Measurements from ENCODE around the gene UNC5A.

The UNC5A gene

GRCh38 chr5:176847148-176847547 is 36.8 kb downstream of the UNC5A start:
- DNase-seq, result no peak

- no peak for DNase-seq
Observed at GRCh38 chr5:176847726-176848290, 37.4 kb downstream of the UNC5A start.

DNA sequence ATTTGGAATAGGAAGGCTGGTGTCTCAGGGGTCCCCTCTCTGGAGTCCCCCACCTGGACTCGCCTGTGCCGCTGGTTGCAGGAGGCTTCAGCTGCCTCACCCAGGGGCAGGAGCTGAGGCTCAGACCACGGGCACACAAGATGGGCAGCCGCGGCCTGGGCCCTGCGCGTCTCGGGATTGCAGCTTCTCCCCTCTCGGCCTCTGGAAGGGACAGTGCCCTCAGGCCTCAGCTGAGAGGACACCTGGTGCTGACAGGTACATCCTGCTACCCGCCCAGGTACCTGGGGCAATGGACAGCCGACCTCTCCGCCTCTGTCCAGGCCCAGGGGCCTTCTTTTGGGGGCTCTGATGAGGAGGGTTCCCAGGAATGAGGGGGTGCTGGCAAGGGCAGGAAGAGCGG is 38.3 kb downstream of the UNC5A start:
- DNase-seq, result no peak

DNA sequence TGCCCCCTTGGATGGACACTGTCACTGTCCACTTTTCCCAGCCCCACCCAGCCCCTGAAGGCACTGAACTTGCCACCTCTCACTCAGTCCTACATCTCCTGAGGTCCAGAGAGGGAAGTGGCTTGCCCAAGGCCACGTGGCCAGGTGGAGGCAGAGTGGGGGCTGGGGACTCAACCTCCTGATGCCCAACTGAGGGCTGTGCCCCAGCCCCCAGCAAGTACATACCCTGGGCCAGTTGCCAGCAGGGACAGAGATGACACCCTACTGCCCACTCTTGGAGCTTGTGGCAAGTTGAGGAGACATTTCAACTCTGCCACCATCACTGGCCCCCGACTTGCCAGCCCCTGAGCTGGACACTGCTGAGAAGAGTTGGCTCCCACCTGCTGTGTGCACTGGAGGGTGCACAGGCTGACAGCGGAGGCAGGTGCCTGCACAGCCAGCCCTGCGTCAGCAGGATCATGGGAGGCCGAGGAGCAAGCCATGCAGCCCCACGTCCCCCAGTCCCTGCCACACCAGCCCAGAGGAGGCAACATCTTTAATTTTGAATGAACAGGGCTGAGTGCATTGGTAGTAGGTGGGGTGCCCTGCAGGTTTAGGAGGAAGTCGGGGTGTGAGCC is 39.4 kb downstream of the UNC5A start:
- no peak for DNase-seq

DNA sequence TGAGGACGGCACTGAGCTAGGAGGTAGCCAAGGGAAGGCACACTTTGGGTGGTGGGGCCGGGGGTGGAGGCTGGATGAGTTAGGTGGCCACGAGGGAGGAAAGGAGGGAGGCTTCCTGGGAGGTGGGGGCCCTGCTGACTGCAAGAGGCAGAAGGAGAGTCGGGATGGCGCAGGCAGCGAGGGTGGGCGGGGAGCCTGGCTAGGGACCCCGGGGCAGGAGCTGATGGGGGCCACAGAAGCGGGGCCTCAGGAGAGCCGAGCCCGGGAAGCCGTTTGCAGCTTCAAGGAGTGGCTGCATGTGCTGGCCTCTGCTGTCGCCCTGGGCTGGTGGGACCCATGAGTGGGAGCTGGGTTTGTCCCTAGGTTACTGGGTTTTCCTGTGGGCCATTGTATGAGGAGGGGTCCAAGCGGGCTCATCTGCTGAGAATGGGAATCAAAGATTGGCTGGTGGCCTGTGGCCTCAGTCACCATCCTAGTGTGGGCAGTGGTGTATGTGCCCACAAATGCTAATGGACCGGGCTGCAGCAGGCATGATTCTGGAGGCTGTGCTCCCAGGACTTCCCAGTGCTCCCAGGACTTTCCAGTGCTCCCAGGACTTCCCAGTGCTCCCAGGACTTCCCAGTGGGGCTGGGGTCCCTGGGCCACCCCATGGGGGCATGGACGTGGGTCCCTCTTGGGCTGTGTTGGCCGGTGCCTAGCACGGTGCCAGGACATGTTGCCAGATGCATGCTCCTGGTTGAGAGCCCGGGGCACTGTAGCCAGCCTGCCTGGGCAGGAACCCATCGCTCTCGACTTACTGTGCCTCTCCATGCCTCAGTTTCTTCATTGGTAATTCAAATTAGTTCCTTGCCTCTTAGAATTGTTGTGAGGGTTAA is 40.2 kb downstream of the UNC5A start:
- no peak for DNase-seq

DNA sequence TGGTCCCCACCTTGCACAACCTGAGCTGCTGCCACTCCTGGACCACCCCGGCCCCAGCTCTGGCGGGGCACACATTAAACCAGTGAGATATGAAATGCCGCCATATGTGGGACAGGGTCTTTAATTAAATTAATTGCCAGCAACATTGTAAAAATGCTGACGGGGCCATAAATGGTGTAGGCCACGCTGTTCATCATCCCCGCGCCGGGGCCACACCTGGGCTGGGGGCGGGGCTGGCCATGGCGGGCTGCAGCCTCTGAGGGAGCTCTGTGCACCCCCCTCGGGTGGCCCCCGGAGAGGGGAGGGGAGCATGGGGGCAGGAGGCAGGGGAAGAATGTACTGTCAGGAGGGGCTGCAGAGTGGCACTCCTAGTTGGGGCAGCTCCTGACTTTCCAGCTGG is 41.0 kb downstream of the UNC5A start:
- no peak for DNase-seq

- no peak for DNase-seq
Observed at GRCh38 chr5:176851871-176852658, 41.7 kb downstream of the UNC5A start.

DNA sequence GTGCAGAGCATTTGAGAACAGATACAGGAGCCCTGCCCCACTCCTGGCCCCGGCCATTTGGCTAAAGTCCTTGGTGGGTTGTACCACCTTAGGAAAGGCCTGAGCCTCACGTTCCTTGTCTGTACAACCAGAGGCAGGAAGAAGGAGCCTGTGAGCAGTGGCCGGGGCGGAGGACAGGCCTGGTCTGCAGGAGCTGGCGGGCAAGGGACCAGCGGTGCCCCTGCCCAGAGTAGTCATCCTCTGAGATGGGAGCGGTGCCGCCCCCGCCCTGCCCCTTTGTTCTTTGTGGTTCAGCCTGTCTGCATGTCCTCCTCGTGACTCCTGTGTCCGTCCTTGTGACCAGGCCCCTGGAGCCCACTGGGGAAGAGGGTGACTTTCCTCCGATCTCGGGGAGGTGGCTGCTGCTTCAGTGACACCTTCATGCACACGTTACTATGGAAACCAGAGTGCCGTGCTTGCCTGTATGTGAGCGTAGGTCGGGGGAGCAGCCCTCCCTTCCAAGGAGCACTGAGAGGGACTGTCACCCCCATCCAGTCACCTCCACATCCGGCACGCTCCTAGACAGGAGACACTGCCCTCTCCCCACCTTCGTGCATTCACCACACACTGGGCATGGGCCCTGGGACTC is 42.9 kb downstream of the UNC5A start:
- no peak for DNase-seq

DNA sequence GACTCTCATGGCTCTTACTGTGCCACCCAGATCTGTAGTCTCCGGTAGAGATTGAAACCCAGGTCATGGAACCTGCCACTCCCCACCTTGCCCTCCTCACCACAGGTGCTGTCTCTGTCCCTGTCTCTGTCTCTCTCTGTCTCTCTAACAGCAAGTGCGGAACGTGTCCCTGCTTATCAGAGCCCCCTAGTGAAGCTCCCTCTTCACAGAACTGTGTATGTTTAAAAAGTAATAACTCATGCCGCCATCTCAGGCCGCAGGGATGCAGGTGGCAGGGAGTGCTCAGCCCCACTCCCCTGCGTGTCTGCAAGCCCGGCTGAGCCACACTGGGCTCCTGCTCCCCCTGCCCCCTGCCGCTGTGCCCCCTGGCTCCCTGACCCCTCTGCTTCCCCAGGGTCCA is 43.8 kb downstream of the UNC5A start:
- DNase-seq, result no peak

GRCh38 chr5:176855598-176855997 is 45.2 kb downstream of the UNC5A start:
- DNase-seq, result no peak

DNA sequence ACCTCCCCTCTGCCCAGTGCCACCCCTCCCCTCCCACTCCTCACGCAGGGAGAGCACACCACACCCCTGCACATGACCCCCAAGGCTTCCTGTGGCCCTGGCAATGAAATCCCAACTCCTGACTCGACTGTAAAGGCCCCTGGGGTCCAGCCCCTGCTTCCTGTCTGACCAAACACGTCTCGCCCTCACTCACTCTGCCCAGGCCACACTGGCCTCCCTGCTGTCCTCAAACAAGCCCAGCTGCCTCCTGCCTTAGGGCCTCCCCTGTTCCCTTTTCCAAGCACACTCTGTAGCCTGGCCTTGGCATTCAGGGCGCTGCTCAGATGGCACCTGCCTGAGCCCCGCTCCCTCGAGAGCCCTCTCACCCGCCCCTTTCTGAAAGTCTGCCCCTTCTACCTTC is 46.4 kb downstream of the UNC5A start:
- DNase-seq, result no peak

- DNase-seq, result no peak
Observed at GRCh38 chr5:176857216-176857893, 47.0 kb downstream of the UNC5A start.

DNA sequence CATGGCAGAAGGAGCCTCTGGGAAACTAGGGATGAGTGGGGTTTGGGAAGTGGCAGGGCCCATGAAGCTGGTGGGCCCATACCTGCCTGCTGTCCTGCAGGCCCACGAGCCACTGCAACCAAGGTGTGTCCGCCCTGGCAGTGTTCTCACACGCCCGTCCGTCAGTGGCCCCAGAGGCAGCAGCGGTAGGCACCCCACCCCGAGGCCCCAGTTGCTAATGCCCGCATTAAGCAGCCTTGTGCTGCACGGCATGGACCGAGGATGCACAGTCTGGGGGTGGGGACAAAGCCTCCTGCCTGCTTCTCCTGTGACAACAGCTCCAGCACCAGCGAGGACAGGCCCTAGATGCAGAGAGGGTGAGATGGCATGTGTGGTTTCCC is 47.5 kb downstream of the UNC5A start:
- no peak for DNase-seq

GRCh38 chr5:176859916-176860315 is 49.6 kb downstream of the UNC5A start:
- DNase-seq, result no peak

- no peak for DNase-seq
Observed at GRCh38 chr5:176860381-176860780, 50.0 kb downstream of the UNC5A start.

DNA sequence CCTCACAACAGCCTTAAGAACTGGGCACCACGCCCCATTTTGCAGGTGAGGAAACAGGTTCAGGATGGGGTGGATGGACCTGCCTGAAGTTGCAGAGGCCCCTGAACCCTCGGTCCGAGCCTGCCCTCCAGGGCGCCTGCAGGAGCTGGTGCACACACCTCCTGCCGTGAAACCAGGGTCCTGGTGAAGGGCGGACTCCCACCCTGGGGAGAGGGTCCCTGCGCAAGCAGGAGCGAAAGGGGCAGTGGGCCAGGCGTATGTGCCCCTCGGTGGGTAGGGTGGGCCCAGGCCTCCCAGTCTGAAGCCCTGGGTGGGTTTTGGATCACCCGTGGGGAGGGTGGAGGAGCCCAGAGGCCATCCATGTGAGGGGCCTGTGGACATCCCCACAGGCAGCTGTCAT is 50.9 kb downstream of the UNC5A start:
- DNase-seq, result no peak

DNA sequence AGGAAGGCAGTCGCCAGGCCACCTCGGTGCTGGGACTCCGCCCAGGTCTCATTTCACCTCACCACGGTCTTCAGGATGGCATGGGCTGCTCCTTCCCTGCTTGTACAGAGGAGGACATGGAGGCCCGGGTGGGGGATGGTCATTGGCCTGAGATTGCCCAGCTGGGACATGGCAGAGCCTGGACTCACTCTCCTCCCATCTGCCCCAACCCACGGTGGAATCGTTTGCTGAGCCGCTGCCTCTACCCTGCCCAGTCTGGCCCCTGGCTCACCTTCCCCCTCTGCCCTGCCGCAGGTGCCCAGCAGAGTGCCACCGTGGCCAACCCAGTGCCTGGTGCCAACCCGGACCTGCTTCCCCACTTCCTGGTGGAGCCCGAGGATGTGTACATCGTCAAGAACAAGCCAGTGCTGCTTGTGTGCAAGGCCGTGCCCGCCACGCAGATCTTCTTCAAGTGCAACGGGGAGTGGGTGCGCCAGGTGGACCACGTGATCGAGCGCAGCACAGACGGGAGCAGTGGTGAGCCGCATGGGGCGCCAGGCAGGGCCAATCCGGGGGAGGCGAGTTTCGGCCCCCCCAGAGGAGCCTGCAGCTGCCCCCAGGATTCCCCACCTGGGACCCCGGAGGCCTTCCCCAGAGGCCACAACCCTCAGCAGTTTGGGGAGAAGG is 52.1 kb downstream of the UNC5A start:
- DNase-seq, result no peak

DNA sequence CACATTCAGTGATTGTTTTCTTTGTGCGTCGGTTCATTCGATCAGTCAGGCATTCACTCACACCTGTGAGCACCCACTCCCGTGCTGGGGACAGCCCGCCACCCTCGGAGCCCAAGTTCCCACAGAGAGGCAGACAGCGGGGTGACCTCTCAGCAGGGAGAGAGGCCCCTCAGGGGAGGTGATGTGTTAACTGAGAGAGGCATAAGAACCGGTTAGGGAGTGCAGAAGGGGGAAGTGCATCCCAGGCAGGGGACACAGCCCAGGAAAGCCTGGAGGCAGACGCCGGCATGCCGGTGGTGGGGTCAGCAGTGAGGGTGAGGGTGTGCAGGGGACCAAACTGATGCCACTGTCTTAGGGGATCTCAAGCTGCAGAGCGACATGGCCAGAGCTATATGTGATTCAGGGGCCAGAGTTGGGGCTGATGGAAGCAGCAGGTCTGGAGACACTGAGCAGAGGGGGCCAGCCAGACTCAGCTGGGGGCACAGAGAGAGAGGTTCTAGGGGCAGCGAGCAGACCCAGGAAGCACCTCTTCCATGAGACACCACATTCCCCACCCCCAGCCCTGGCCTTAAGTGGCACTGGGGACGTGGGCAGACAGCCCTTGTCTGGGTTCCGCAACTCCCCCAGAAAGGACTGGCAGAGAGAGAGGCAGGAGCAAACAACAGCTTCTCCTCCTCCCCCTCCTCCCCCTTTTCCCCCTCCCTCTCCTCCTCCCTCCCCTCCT is 52.8 kb downstream of the UNC5A start:
- no peak for DNase-seq

DNA sequence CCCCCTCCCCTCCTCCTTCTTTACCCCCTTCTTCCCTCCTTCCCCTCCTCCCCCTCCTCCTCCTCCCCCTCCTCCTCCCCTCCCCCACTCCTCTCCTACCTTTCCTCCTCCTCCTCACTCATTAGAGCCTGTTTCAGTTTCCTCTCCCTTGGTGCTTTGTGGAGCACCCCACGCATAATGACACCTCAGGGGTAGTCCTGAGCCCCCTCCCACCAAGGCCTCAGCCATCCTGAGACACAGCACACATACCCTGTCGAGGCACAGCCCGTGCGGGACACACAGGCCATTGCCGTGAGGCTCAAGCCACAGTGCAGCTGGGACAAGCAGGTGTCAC is 53.4 kb downstream of the UNC5A start:
- DNase-seq, result no peak

DNA sequence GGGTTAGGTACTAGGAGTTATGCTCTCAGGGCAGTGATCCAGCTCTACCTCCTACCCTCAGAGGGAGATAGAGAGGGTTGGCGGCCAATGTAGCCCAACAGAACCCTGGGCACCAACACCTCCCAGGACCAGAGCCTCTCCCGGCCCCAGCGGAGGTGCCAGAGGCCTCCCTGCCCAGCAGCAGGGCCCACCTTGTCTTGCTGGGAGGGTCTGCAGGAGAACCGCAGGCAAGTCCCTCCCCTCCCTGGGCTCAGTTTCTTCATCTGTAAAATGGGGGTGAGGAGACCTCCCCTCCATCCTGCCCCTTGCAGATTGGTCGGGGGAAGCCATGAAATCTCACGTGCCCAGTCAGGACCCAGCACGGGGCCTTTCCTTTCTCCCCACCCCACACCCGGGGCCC is 54.4 kb downstream of the UNC5A start:
- no peak for DNase-seq

GRCh38 chr5:176865964-176866363 is 55.6 kb downstream of the UNC5A start:
- no peak for DNase-seq

All from activated T-cell treated with anti-CD3 and anti-CD28 coated beads, Interleukin-2, amount 50 U/mL, for 48 hours (primary cell).